NOMO-1 treated with DMSO at 0.1 percent for 48 hours (cell line): ENCODE data around the gene TMEM176A.
"Not testable (repeated sequence)": the region's sequence is repeated elsewhere in the genome, so short reads cannot be mapped to it uniquely, and the experiment has no call there.

Experiments
- DNase-seq: peaks from one replicate; lab custom pipeline; 2025; ENCODE audit not compliant: unreplicated experiment; lab: John Stamatoyannopoulos, UW

The TMEM176A gene

GRCh38 chr7:150800581-150801241, at the start of gene TMEM176A:
Gene TMEM176A, plus strand, starts transcription at chr7:150800769. Its CDS starts 782 bp downstream, at chr7:150801551.
- no peak for DNase-seq

- DNase-seq = no peak
Observed at GRCh38 chr7:150751702-150752101, 48.9 kb upstream of the TMEM176A start.

GRCh38 chr7:150753239-150753638, 47.3 kb upstream of the TMEM176A start:
- peak; percentile 6 for DNase-seq

- DNase-seq = peak; percentile 14
Observed at GRCh38 chr7:150753826-150754603, 46.6 kb upstream of the TMEM176A start.

GRCh38 chr7:150754951-150755350, 45.6 kb upstream of the TMEM176A start:
- no peak for DNase-seq

GRCh38 chr7:150755473-150756099, 45.0 kb upstream of the TMEM176A start:
- DNase-seq = no peak

GRCh38 chr7:150756166-150756565, 44.4 kb upstream of the TMEM176A start:
- DNase-seq = no peak

GRCh38 chr7:150756858-150757257, 43.7 kb upstream of the TMEM176A start:
- peak; percentile 26 for DNase-seq

GRCh38 chr7:150759479-150759878, 41.1 kb upstream of the TMEM176A start:
- no peak for DNase-seq

- no peak for DNase-seq
Observed at GRCh38 chr7:150766334-150766709, 34.2 kb upstream of the TMEM176A start.

- DNase-seq = no peak
Observed at GRCh38 chr7:150769768-150770167, 30.8 kb upstream of the TMEM176A start.

GRCh38 chr7:150774131-150774530, 26.4 kb upstream of the TMEM176A start:
- DNase-seq = not testable (repeated sequence)

GRCh38 chr7:150778014-150778737, 22.4 kb upstream of the TMEM176A start:
- DNase-seq = no peak

- DNase-seq = peak; percentile 39
Observed at GRCh38 chr7:150778738-150779301, 21.7 kb upstream of the TMEM176A start.

- peak; percentile 31 for DNase-seq
Observed at GRCh38 chr7:150780292-150780691, 20.3 kb upstream of the TMEM176A start.

- DNase-seq = peak; percentile 4
Observed at GRCh38 chr7:150781103-150781502, 19.5 kb upstream of the TMEM176A start.

- no peak for DNase-seq
Observed at GRCh38 chr7:150781961-150782360, 18.6 kb upstream of the TMEM176A start.

- DNase-seq = peak; percentile 59
Observed at GRCh38 chr7:150784120-150784736, 16.3 kb upstream of the TMEM176A start.

- no peak for DNase-seq
Observed at GRCh38 chr7:150784954-150785353, 15.6 kb upstream of the TMEM176A start.
